Lower leg skin (tissue), 3 donors: ENCODE results near the gene LAMTOR5.

Source experiments
- CTCF ChIP-seq, 3 donors: fragments of 450-650 bp; IDR thresholded peaks; one replicate each; pipeline ENCODE4 v1.5.1; 2016; ENCODE audit warnings: antibody characterized with exemption in 3 of 3, mild to moderate bottlenecking in 3 of 3, moderate library complexity in 2 of 3
- POLR2A ChIP-seq, 2 donors: fragments of 450-650 bp; IDR thresholded peaks; one replicate each; pipeline ENCODE4 v1.6.1; 2016 to 2017; ENCODE audit warnings: antibody characterized with exemption in 2 of 2, mild to moderate bottlenecking in 1 of 2, moderate library complexity in 1 of 2

DNA sequence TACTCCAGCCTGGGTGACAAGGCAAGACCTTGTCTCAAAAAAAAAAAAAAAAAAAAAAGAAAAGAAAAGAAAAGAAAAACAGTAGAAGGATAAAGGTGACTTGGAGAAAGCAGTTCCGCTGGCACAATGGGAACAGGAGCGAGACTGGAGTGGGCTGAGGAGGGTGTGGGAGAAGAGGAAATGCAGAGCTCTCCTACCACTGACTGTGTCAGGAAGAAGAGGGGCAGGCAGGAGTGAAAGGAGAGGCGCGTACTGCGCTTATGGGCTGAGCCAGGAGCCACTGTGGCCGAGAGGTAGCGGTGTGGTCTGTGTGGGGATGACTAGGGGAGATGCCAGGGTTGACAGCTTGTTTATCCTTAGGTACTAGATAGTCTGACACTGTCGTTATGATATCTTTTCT, 37.1 kb upstream of the LAMTOR5 start:
- TF ChIP-seq CTCF (IDR thresholded peaks at IDR 0.05) = no peak
- no peak for TF ChIP-seq POLR2A (IDR thresholded peaks at IDR 0.05)
